ENCODE measurements around the gene SNAPIN. TPM values are rescaled to one million over a fixed set of nuclear protein-coding genes. Genes with fewer than 3 reads are reported as not detected.
A peak's percentile ranks its signal among the peaks of the same experiment; 100 is the strongest.

Gene SNAPIN
- total RNA-seq, 1 experiment from 2014 or later, result 39.1 TPM

GRCh38 chr1:153670257-153670858 lies 11.9 kb downstream of the SNAPIN start:
- no peaks in the 10 kb centered on the region for H3K9me2 ChIP-seq (ENCODE audit: insufficient read depth)
- BruUV-seq (replicated peaks), result TSS peak; percentile 83
- ChIA-PET RAD21 (ENCODE audit: low non-redundant PET in 1 of 2, low total read pairs in 2 of 2, uncharacterized antibody in 2 of 2, unreplicated experiment in 2 of 2) (no interaction called here), POLR2A (interaction anchor here (2.2 kb wide), 1 partner anchor 155 kb away, joined by 6 read pairs; no protein-coding TSS in a partner anchor), CTCF (no interaction called here)
- DNase-seq (ENCODE audit: low read depth, low spot score), result no peak
- intact Hi-C loops (cut with micrococcal nuclease), result loop anchor here (10.0 kb wide), 1 partner anchor 104 kb away; the partner anchor contains the start of gene SLC27A3
- peaks cover 10 to 24% of the 10 kb centered on the region in 2 experiments for H3K4me1 ChIP-seq (ENCODE audit: control insufficient read depth in 1 of 2, insufficient read depth in 2 of 2, low read length in 2 of 2)
- H3K27me3 ChIP-seq (ENCODE audit: insufficient read depth, low read length), result no peaks in the 10 kb centered on the region
- H3K9me3 ChIP-seq (ENCODE audit: control insufficient read depth in 1 of 2, insufficient read depth in 1 of 2, low read depth in 1 of 2, low read length in 2 of 2), result no peaks in the 10 kb centered on the region
- H2AFZ ChIP-seq (ENCODE audit: low read depth, low read length, poor library complexity, severe bottlenecking), result no peak overlapping the region
- peaks cover 53% of the 10 kb centered on the region for H3K79me2 ChIP-seq (ENCODE audit: insufficient read depth, low read length)
- TF ChIP-seq YY1 (IDR thresholded peaks at IDR 0.05; ENCODE audit: extremely low read depth, insufficient replicate concordance, low read depth, low read length), result no peak
- TF ChIP-seq ZFX (IDR thresholded peaks at IDR 0.05), result peak; percentile 57; the same call in 1 of the 2 replicates
- TF ChIP-seq SIN3A (IDR thresholded peaks at IDR 0.05; ENCODE audit: low read depth), result no peak
- TF ChIP-seq FOSL1 (IDR thresholded peaks at IDR 0.05; ENCODE audit: low read depth), result no peak
- H3K4me2 ChIP-seq (ENCODE audit: low read length), result peak overlapping the region; percentile 91
- peak overlapping the region; percentile 67 for H3K27ac ChIP-seq (ENCODE audit: low read depth, low read length)
- H4K20me1 ChIP-seq (ENCODE audit: insufficient read depth), result no peaks in the 10 kb centered on the region
- peak; percentile 20 for ATAC-seq
- peaks cover 36 to 46% of the 10 kb centered on the region in 2 experiments for H3K36me3 ChIP-seq (ENCODE audit: control insufficient read depth in 1 of 2, insufficient read depth in 2 of 2, low read length in 2 of 2)
- peak overlapping the region; percentile 97 for H3K9ac ChIP-seq (ENCODE audit: low read length)
- H3K4me3 ChIP-seq (replicated peaks in 1 of 2; ENCODE audit: low read depth in 1 of 2, low read length in 2 of 2), result peak overlapping the region; percentile 73 to 97

GRCh38 chr1:153670859-153671627 lies 12.5 kb downstream of the SNAPIN start, which contains the start of gene ILF2:
TSS of gene ILF2 (minus strand) at chr1:153670993. CDS start at chr1:153670922, 71 bp downstream.
- no peaks in the 10 kb centered on the region for H3K9me2 ChIP-seq (ENCODE audit: insufficient read depth)
- peaks cover 29 to 39% of the 10 kb centered on the region in 2 experiments for H3K36me3 ChIP-seq (ENCODE audit: control insufficient read depth in 1 of 2, insufficient read depth in 2 of 2, low read length in 2 of 2)
- no peaks in the 10 kb centered on the region for H3K27me3 ChIP-seq (ENCODE audit: insufficient read depth, low read length)
- peak within 1 kb of the TSS; percentile 99 for H2AFZ ChIP-seq (ENCODE audit: low read depth, low read length, poor library complexity, severe bottlenecking)
- peak within 1 kb of the TSS; percentile 97 for H3K9ac ChIP-seq (ENCODE audit: low read length)
- no peaks in the 10 kb centered on the region for H4K20me1 ChIP-seq (ENCODE audit: insufficient read depth)
- peaks cover 47% of the 10 kb centered on the region for H3K79me2 ChIP-seq (ENCODE audit: insufficient read depth, low read length)
- POLR2A ChIA-PET, result interaction anchor here (0.8 to 2.5 kb wide), 7 partner anchors 9 to 320 kb away, joined by 3 to 10 read pairs (median 8); partner anchors contain the start of genes INTS3, RPS27 and SLC27A3
- DNase-seq (ENCODE audit: low read depth, low spot score) (peak; percentile 99), ATAC-seq (peak; percentile 86)
- H3K9me3 ChIP-seq (ENCODE audit: control insufficient read depth in 1 of 2, insufficient read depth in 1 of 2, low read depth in 1 of 2, low read length in 2 of 2), result no peaks in the 10 kb centered on the region
- H3K4me3 ChIP-seq (replicated peaks in 1 of 2; ENCODE audit: low read depth in 1 of 2, low read length in 2 of 2), result peak within 1 kb of the TSS; percentile 73 to 97
- peak within 1 kb of the TSS; percentile 80 for H3K27ac ChIP-seq (ENCODE audit: low read depth, low read length)
- CTCF ChIA-PET, result interaction anchor here (1.2 to 1.6 kb wide), 4 partner anchors 59 to 315 kb away, joined by 3 to 6 read pairs (median 6); partner anchors contain the start of gene RAB13
- RAD21 ChIA-PET (ENCODE audit: low non-redundant PET in 1 of 2, low total read pairs in 2 of 2, uncharacterized antibody in 2 of 2, unreplicated experiment in 2 of 2), result interaction anchor here (0.8 to 1.6 kb wide), 2 partner anchors 315 to 316 kb away, joined by 3 read pairs; partner anchors contain the start of gene RAB13 (in 1 of the 2)
- intact Hi-C loops (cut with micrococcal nuclease), result loop anchor here (1.0 to 10.0 kb wide), 2 partner anchors 99 to 104 kb away; partner anchors contain the start of gene SLC27A3
- H3K4me2 ChIP-seq (ENCODE audit: low read length), result peak within 1 kb of the TSS; percentile 91
- H3K4me1 ChIP-seq (ENCODE audit: control insufficient read depth in 1 of 2, insufficient read depth in 2 of 2, low read length in 2 of 2), result peaks cover 10 to 24% of the 10 kb centered on the region in 2 experiments
- no TSS peak for BruUV-seq (replicated peaks)
- TF ChIP-seq ZBTB33 (IDR thresholded peaks at IDR 0.05; ENCODE audit: extremely low read depth, insufficient replicate concordance, low read length) (no peak), POLR2A (IDR thresholded peaks at IDR 0.05; ENCODE audit: borderline replicate concordance, extremely low read depth, insufficient read depth, insufficient read length) (peak; percentile 84), FOSL1 (IDR thresholded peaks at IDR 0.05; ENCODE audit: low read depth) (peak; percentile 30), EGR1 (IDR thresholded peaks at IDR 0.05; ENCODE audit: low read depth) (peak; percentile 55; the same call in 1 of the 2 replicates), YY1 (IDR thresholded peaks at IDR 0.05; ENCODE audit: extremely low read depth, insufficient replicate concordance, low read depth, low read length) (peak; percentile 81), TCF7L2 (IDR thresholded peaks at IDR 0.05; ENCODE audit: borderline replicate concordance, extremely low read depth, insufficient read depth, insufficient read length) (peak; percentile 64), CBX3 (IDR thresholded peaks at IDR 0.05; ENCODE audit: low read depth) (no peak; the same call in 1 of the 2 replicates), EZH2 (IDR thresholded peaks at IDR 0.05) (no peak), MAX (IDR thresholded peaks at IDR 0.05) (peak; percentile 89), POLR2AphosphoS5 (IDR thresholded peaks at IDR 0.05; ENCODE audit: low read depth, low read length) (peak; percentile 92), ELF1 (IDR thresholded peaks at IDR 0.05; ENCODE audit: borderline replicate concordance, low read depth) (no peak; the same call in 1 of the 2 replicates), ZFX (IDR thresholded peaks at IDR 0.05) (no peak; the same call in 1 of the 2 replicates), EZH2phosphoT487 (IDR thresholded peaks at IDR 0.05; ENCODE audit: borderline replicate concordance) (no peak), JUND (IDR thresholded peaks at IDR 0.05) (no peak; the same call in 1 of the 2 replicates), CEBPB (IDR thresholded peaks at IDR 0.05; ENCODE audit: low read depth) (peak; percentile 38)
